ENCODE data around the gene RALGAPB. TPM values are rescaled to one million over a fixed set of nuclear protein-coding genes. Genes with fewer than 3 reads are reported as not detected.

The RALGAPB gene
- total RNA-seq, 2 experiments from 2014 or later, result 30.4 to 31.9 TPM

- no peaks in the 10 kb centered on the region for H3K36me3 ChIP-seq (ENCODE audit: insufficient read depth, low read length)
- Mint-ChIP-seq H3K4me1 (ENCODE audit: low read depth) (peaks cover 10% of the 10 kb centered on the region), H3K27ac (no peak overlapping the region)
Measured at GRCh38 chr20:38441916-38442315, 30.7 kb upstream of the RALGAPB start.

DNA sequence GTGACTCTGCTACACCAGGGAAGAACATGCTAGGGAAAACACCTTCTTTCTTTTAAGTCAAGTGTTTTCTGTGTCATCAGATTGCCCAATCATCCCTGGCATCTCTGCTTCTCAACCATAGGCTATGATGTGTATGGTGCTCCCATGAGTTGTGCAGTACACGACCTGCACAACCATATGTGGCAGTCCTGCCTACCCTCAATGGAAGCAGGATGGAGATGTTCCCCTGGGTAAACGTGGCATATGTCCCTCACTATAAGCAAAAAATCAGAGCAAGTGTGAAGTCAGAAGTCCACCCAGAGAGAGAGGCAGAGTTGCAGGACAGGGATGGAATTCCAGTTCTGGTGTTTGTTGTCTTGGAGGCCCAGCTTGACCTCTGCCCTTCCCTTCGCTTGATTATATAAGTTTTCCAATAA, 27.3 kb upstream of the RALGAPB start:
- no peaks in the 10 kb centered on the region for H3K9me3 ChIP-seq (ENCODE audit: control insufficient read depth in 1 of 2, insufficient read depth in 1 of 2, low read length in 2 of 2)
- CTCF ChIA-PET, result interaction anchor here (1.2 to 5.7 kb wide), 4 partner anchors 11 to 27 kb away, joined by 4 to 123 read pairs (median 19); partner anchors contain the start of genes RALGAPB and SNHG17
- ATAC-seq (ENCODE audit: poor library complexity) (no peak), DNase-seq (no peak)
- H3K27ac ChIP-seq (ENCODE audit: low read depth in 1 of 2, low read length in 2 of 2), result no peak overlapping the region
- no peak for TF ChIP-seq CTCF (IDR thresholded peaks at IDR 0.05)
- no peaks in the 10 kb centered on the region for H3K9me3 Mint-ChIP-seq
- peaks cover 0 to 3% of the 10 kb centered on the region in 2 experiments for H3K27me3 ChIP-seq (ENCODE audit: control insufficient read depth in 1 of 2, insufficient read depth in 2 of 2, low read length in 2 of 2)
- POLR2A ChIA-PET, result interaction anchor here (3.6 to 4.1 kb wide), 2 partner anchors 11 to 27 kb away, joined by 51 to 149 read pairs; partner anchors contain the start of genes RALGAPB and SNHG17
- no peak overlapping the region for H3K4me3 ChIP-seq (ENCODE audit: low read length)
- no peak overlapping the region for H3K4me3 Mint-ChIP-seq
- no peaks in the 10 kb centered on the region for H3K36me3 ChIP-seq (ENCODE audit: insufficient read depth, low read length)
- H3K4me1 Mint-ChIP-seq (ENCODE audit: low read depth), result peaks cover 25% of the 10 kb centered on the region
- peaks cover 13% of the 10 kb centered on the region for H3K36me3 Mint-ChIP-seq (ENCODE audit: low read depth)
- intact Hi-C loops (cut with DNase I, micrococcal nuclease), result loop anchor here in 1 of 2 experiments (10.0 kb wide), 1 partner anchor 751 kb away; the partner anchor contains the start of gene CTNNBL1
- peaks cover 5% of the 10 kb centered on the region for H3K27me3 Mint-ChIP-seq
- peak overlapping the region; percentile 64 for H3K27ac Mint-ChIP-seq
- H3K4me1 ChIP-seq (ENCODE audit: insufficient read depth, low read length), result peaks cover 22% of the 10 kb centered on the region

More at GRCh38 chr20:38441916-38442315, 30.7 kb upstream of the RALGAPB start:
- no peak for TF ChIP-seq CTCF (IDR thresholded peaks at IDR 0.05)
- Mint-ChIP-seq H3K36me3 (ENCODE audit: low read depth) (no peaks in the 10 kb centered on the region), H3K9me3 (no peaks in the 10 kb centered on the region), H3K4me3 (no peak overlapping the region), H3K27me3 (peaks cover 13% of the 10 kb centered on the region)
- no peak overlapping the region for H3K4me3 ChIP-seq (ENCODE audit: low read length)
- H3K4me1 ChIP-seq (ENCODE audit: insufficient read depth, low read length), result peaks cover 15% of the 10 kb centered on the region
- DNase-seq (no peak), ATAC-seq (ENCODE audit: poor library complexity) (no peak)
- ChIA-PET POLR2A (no interaction called here), CTCF (no interaction called here)
- intact Hi-C loops (cut with DNase I, micrococcal nuclease), result loop anchor here in 1 of 2 experiments (10.0 kb wide), 1 partner anchor 747 kb away; the partner anchor contains the start of gene CTNNBL1
- no peak overlapping the region for H3K27ac ChIP-seq (ENCODE audit: low read depth in 1 of 2, low read length in 2 of 2)
- H3K27me3 ChIP-seq (ENCODE audit: control insufficient read depth in 1 of 2, insufficient read depth in 2 of 2, low read length in 2 of 2), result peaks cover 0 to 3% of the 10 kb centered on the region in 2 experiments
- no peaks in the 10 kb centered on the region for H3K9me3 ChIP-seq (ENCODE audit: control insufficient read depth in 1 of 2, insufficient read depth in 1 of 2, low read length in 2 of 2)

- TF ChIP-seq CTCF (IDR thresholded peaks at IDR 0.05), result no peak
- H3K4me1 ChIP-seq (ENCODE audit: insufficient read depth, low read length), result peaks cover 22% of the 10 kb centered on the region
- peaks cover 18% of the 10 kb centered on the region for H3K36me3 Mint-ChIP-seq (ENCODE audit: low read depth)
- peak overlapping the region; percentile 89 for H3K4me3 ChIP-seq (ENCODE audit: low read length)
- H3K9me3 Mint-ChIP-seq, result no peaks in the 10 kb centered on the region
- peaks cover 5% of the 10 kb centered on the region for H3K27me3 Mint-ChIP-seq
- DNase-seq, result no peak
- ChIA-PET CTCF (interaction anchor here (0.6 to 5.7 kb wide), 13 partner anchors 8 to 413 kb away, joined by 3 to 123 read pairs (median 5); partner anchors contain the start of genes RALGAPB, RPRD1B, SNHG17 and TTI1), POLR2A (interaction anchor here (0.7 to 4.1 kb wide), 6 partner anchors 8 to 412 kb away, joined by 3 to 149 read pairs (median 8); partner anchors contain the start of genes RALGAPB, RPRD1B and SNHG17)
- no peak for ATAC-seq (ENCODE audit: poor library complexity)
- H3K4me3 Mint-ChIP-seq, result peak overlapping the region; percentile 85
- intact Hi-C loops (cut with DNase I, micrococcal nuclease), result loop anchor here (1.0 to 10.0 kb wide), 3 partner anchors 11 to 751 kb away; partner anchors contain the start of genes RALGAPB (in 2 of the 2), SNHG17 (in 2 of the 2) and CTNNBL1 (in 1 of the 2)
- H3K27ac Mint-ChIP-seq, result peak overlapping the region; percentile 64
- H3K36me3 ChIP-seq (ENCODE audit: insufficient read depth, low read length), result no peaks in the 10 kb centered on the region
- peaks cover 25% of the 10 kb centered on the region for H3K4me1 Mint-ChIP-seq (ENCODE audit: low read depth)
- peaks cover 0 to under 1% of the 10 kb centered on the region in 2 experiments for H3K27me3 ChIP-seq (ENCODE audit: control insufficient read depth in 1 of 2, insufficient read depth in 2 of 2, low read length in 2 of 2)
- no peaks in the 10 kb centered on the region for H3K9me3 ChIP-seq (ENCODE audit: control insufficient read depth in 1 of 2, insufficient read depth in 1 of 2, low read length in 2 of 2)
- peak overlapping the region in 1 of 2 donors; percentile 75 for H3K27ac ChIP-seq (ENCODE audit: low read depth in 1 of 2, low read length in 2 of 2)
Measured at GRCh38 chr20:38445901-38446425, 26.7 kb upstream of the RALGAPB start.

Measured in CD4-positive, alpha-beta T cell (primary cell).